GM21367 (cell line): ENCODE data around the gene CAPN5.

ENCODE experiments used
- ATAC-seq: cut with Tn5 transposase; IDR thresholded peaks from one replicate; pipeline ENCODE4 v1.9.1; 2021; ENCODE audit not compliant: unreplicated experiment

Gene CAPN5

DNA sequence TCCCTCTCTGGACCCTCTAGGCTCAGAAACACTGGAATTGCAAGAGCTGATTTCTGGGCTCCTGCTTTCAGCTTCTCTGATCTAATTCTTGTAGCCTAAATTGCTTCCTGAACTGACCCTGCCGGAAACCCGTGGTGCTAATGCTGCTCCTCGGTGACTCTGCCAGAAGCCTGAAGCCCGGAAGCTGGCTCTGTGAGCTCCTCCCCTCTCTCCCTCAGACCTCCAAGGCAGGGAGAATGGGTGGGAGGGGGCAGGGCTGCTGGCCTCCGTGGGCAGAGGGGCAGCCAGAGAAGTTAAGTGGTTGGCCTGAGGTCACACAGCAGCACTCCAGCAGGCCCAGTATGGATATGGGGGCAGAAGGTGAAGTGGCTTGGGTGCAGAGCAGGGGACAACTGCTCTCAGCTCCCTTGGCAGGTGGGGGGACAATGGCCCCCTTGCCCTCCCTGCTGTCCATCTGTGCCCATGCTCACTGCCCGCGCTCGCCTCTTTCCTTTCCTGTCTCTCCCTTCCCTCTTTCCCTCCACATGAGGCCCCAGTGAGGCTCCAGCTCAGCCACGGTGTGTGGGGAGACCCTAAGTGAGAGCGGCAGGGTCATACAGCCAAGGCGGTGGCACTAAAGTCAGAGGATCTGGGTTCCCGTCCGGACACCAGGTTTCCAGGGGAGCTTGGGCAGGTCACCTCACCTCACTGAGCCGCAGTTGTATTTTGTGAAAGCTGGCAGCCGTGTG lies 16.2 kb downstream of the CAPN5 start:
- ATAC-seq: no peak

DNA sequence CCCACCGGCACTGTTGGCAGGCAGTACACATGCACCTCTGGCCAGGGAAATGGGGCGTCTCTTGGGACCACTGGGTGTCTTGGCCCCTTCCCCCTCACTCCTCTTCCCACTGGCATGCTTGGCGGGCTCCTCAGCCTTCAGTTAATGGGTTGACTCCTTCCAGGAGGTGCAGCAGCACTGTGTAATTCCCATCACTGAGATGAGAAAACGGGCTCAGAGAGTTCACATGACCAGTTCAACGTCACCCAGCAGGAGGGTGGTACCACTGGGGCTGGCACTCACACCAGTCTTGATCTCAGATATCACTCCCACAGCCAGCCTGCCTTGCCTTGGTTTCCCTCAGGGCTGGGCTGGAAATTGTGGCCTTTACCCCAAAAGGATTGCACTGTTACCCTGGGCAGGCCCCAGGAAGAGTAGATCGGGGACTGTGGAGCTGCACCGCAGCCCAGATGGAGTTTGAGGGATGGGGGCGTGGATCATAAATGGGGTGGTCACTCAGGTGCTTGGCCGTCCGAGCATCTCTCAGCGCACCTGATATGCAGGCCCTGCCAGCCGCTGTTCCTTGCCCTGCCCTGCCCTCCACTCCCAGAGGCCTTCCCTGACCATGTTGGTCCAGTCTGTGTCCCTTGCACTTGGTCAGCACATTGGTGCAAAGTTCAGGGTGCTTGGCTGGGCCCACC lies 16.9 kb downstream of the CAPN5 start:
- ATAC-seq: no peak

DNA sequence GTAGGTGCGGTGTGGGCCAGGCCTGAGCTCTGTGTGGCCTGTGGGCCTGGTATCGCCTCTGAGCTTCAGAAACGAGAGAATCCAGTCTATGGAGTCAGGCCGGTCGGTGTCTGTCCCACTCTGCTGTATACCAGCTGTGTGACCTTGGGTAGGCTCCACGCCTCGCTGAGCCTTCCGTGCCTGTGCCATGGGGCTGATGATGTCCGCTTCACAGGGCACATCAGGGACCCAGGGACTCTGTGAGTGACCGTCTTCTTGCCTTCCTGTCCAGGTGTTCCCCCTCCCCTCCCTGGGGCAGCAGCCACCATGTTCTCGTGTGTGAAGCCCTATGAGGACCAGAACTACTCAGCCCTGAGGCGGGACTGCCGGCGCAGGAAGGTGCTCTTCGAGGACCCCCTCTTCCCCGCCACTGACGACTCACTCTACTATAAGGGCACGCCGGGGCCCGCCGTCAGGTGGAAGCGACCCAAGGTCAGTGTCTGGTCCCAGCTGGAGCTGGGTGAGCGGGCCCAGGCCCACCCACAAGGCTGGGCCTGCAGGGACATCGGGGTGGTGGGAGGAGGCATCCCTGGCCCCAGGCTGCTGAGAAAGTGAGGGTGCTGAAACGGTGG lies 17.9 kb downstream of the CAPN5 start:
- no peak for ATAC-seq

GRCh38 chr11:77085652-77086051 lies 18.9 kb downstream of the CAPN5 start:
- ATAC-seq: no peak

DNA sequence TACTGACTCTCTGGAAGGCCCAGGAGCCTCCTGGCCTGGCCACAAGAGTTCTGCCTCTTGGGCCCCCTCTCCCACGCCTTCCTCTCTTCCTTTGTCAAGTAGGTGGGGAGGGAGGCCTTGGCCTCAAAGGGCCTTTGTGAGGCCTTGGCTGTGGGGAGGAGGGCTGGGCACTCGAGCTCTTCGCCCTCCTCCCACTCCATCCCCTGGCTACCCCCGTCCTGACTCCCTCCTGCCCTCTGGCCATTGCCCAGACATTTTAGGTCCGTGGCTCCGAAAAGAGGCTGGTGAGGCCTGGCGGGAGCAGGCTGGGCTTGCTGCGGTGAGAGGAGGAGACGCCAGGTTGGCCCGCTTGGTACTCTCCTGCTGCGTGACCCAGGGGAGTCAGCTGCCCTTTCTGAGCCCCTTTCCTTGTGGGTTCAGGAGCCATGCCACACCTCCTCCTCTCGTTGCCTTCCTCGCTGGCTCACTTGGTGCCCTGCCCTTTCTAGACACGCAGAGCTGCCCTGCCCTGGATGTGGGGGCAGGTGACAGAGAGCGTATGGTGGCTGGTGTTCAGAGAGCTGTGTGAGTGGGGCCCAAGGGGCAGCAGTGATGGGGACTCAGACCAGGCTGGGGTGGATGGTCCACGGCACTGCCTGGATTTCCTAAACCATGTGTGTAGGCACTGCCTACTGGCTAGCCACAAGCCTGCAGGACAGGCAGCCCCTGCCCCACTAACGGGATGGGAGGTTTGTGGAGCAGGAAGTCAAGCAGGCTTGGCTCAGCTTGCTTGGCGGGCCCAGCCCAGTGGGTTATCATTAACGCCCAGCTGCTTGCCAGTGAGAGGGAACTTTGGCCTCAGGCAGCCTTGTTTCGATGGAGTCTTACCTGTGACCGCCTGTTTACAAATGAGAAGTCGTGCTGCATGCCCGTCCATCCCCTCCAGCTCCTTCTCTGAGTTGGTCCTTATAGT lies 20.0 kb downstream of the CAPN5 start:
- no peak for ATAC-seq

DNA sequence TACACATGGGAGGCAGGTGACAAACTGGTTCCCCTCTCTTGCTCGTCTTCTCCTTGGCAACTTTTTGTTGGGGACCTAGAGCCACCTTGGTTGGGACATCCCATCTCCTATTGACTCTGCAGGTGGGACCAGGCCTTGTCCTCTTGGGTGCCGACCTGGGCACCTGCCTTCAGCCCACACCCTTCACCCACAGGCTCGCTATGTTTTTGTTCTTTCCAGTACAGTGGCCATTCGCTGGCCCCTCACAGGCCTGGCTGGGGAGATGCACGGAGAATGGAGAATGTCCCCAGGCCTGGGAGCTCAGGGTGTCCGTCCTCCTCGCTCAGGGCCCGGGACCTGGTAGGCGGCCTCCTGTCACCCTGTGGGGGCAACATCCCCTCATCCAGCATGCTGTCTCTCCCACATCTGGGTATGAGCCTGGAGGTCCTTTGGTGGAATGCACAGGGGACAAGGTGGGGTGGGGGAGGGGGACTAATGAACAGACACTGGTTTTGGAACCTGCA lies 21.0 kb downstream of the CAPN5 start:
- ATAC-seq: no peak

GRCh38 chr11:77088236-77089003 lies 21.6 kb downstream of the CAPN5 start:
- no peak for ATAC-seq

DNA sequence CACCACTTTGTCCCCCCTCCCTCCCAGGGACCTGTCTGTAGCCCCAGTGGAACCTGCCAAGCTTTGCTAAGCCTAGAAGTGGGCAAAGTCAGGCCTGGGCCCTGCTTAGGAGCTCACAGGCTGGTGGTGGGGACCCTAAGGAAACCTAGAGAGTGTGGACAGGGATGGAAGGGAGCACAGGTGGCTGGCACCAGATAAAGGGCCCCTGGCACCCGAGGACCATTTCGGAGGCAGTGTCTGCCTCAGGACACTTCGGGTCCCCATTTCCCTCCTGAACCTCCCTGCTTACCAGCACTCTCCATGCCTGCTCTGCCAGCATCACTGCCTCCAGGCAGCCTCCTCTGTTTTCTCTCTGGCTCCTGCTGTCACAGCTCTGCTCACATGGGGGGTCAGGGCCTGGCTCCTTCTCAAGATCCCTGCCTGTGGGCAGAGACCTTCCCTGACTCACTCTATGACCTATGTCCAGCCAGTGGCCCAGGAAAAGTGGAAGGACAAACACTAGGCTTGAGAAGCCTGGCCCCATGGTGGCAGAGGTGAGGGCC lies 22.3 kb downstream of the CAPN5 start:
- no peak for ATAC-seq

DNA sequence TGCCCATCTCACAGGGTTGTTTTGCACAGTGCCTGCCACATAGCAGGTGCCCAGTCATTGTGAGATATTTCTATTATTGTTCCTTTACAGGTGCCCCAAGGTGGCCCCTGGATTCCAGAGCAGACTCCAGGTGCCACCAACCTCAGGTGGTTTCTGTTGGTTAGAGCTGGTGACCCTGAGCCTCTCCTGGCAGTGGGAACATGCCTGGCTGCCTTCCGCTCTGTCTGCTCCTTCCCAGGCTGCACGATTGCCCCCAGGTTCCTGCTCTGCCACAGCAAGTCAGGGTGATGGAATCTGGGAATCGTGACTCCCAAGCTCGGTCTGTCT lies 23.2 kb downstream of the CAPN5 start:
- no peak for ATAC-seq

DNA sequence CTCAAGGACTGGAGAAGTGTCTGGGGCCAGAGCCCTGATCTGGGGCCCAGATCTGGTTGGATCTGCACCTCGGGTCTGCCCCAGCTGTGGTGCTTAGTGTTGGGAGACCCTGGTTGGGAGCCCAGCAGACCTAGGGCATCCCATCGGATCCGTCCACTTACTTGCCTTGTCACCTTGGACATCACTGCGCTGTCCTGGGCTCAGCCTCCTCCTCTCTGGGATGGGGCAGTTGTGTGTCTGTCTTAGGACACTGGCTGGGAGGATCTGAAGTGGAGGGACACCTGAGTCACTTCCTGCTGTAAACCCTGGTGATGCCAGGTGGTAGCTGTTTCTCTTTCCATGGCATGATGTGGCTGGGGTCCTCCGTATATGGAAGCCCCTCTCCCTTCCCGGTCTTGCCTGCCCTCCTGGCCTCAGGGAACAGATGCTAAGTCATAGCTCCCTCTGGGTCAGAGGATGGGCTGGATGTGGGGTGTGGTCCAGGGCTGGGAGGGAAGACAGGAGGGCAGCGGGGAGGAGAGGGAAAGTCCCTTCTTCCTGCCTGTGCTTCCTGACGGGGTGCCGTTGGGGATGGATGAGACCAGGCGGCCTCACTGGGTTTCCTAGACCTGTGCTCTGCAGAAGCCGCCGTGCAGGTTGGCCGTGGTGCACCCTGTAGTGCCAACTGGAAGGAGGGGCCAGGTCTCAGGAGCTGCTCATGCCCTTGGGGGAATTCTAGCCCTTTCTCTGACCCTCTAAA lies 23.8 kb downstream of the CAPN5 start:
- no peak for ATAC-seq

DNA sequence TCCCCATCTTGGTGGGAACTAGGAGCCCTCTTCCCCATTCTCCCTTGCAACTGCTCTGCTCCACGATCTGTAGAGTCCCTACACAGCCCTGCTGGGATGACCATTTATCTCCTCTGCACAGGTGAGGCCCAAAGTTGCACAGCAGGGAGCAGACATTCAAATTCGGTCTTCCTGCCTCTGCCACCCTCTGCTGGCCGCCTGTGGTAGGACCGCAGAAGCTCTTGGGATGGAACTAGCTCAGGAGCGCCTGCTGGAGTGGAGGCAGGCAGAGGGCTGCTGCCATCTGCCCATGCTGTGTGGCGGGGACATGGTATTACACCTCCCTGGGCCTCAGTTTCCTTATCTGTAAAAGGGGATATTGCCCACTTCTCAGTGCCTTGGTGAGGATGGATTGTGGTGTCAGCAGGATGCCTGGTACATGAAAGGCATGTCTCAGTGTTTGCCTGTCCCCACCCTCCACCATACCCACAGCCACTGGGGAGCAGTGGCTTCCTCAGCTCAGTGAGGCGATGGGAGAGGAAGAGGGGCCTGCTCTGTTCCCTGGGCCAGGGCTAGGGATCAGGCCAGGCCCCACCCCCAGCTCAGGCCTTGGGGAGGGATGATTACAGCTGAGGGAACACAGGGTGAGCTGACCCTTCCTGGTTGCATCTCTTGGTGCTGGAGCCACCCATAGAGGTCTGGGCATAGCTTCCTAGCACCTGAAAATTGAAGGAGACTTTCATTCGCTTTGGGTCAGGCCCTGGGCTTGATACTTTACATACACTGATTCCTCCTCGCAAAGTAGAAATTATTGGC lies 24.6 kb downstream of the CAPN5 start:
- ATAC-seq: peak; percentile 86

GRCh38 chr11:77092382-77092781 lies 25.6 kb downstream of the CAPN5 start:
- ATAC-seq: no peak

GRCh38 chr11:77093056-77093891 lies 26.5 kb downstream of the CAPN5 start:
- ATAC-seq: no peak

- no peak for ATAC-seq
Measured at GRCh38 chr11:77093987-77094840, 27.4 kb downstream of the CAPN5 start.

DNA sequence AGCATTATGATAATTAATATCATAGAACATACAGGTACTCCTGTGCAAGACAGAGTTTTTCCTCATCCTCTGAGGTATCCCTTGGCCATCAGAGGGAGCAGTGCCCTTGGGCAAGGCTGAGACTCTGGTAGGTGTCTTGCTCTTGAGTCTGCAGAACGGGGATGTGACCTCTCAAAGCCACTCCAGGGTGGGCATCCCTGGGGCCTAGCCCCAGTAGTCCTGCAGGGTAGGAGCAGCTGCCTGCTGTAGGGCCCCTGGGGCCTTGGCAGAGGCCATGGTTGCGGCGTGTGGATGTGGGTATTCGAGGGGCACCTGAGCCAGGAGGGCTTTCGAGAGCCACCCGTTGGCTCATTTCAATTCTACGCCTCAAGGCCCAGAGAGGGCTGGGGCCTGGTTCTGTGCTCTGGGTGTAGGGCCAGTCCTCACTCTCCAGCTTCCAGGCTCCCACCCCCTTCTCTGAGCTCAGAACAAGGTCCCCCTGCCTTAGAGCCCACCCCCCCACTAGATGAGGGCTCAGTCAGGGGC lies 28.1 kb downstream of the CAPN5 start:
- no peak for ATAC-seq
